Epidermal melanocyte (primary cell): ENCODE measurements around the gene UNC45A.

ENCODE experiments used
- DNase-seq: peaks from one replicate; pipeline ENCODE4 v3.0.0; 2011; ENCODE audit warnings: low spot score; ENCODE audit not compliant: insufficient read length

Gene UNC45A

GRCh38 chr15:90998737-90999136 is 63.7 kb downstream of the UNC45A start:
- no peak for DNase-seq

- DNase-seq, result no peak
Measured at GRCh38 chr15:91001209-91001608, 66.1 kb downstream of the UNC45A start.
